ENCODE measurements around the gene NPHP3.

GRCh38 chr3:132669256-132669777, 52.9 kb downstream of the NPHP3 start:
- TF ChIP-seq ZNF521 (tag by site-specific recombination; IDR thresholded peaks at IDR 0.05) (no peak), SCRT1 (tag by site-specific recombination; IDR thresholded peaks at IDR 0.05; ENCODE audit: borderline replicate concordance) (no peak), PBX3 (CRISPR knock-in tag; IDR thresholded peaks at IDR 0.05) (no peak), REST (tag by site-specific recombination; IDR thresholded peaks at IDR 0.05) (no peak), SP2 (tag by site-specific recombination; IDR thresholded peaks at IDR 0.05) (no peak), CTCF (tag by site-specific recombination; IDR thresholded peaks at IDR 0.05) (no peak), TCF7L2 (IDR thresholded peaks at IDR 0.05; ENCODE audit: borderline replicate concordance, low read depth, low read length) (no peak)
